GM12892 (cell line): Measurements from ENCODE around the gene CDCA7.
"Not testable (repeated sequence)": the region's sequence is repeated elsewhere in the genome, so short reads cannot be mapped to it uniquely, and the experiment has no call there.

Source experiments
- DNase-seq: peaks from one replicate; pipeline ENCODE4 v3.0.0; 2011; ENCODE audit not compliant: insufficient read length
- FAIRE-seq: peaks from 2 replicates; lab custom pipeline; 2011; peaks lifted over from hg19 to GRCh38; lab: Jason Lieb, UNC
- POLR2A ChIP-seq: IDR thresholded peaks from 2 replicates; pipeline ENCODE4 v1.6.1; 2011; ENCODE audit warnings: low read depth, low read length, control low read depth
- POLR2AphosphoS5 ChIP-seq: IDR thresholded peaks from 2 replicates; pipeline ENCODE4 v1.6.1; 2011; ENCODE audit warnings: low read depth, low read length, control low read depth
- TAF1 ChIP-seq: IDR thresholded peaks from 2 replicates; pipeline ENCODE4 v1.6.1; 2011; ENCODE audit warnings: low read depth, mild to moderate bottlenecking, control low read depth, low read length, borderline replicate concordance

CDCA7 gene

DNA sequence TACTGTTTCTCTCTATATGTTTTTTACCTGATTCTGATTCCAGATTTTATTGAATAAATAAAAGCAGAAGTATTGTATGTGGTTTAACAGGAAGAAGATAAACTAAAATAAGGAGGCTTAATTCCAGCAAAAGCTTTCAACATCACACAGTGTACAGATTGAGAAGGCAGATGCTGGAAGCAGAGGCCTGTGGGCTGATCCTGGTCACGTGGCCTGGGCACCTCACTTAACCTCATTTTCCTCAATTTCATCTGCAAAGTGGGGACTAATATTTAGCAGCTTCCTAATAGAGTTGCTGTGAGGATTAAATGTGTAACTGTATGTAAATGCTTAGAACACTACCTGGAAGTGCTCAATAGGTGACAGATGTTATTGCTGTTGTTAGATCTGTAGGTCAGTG, 58.0 kb downstream of the CDCA7 start:
- FAIRE-seq (no peak), DNase-seq (no peak)
- TF ChIP-seq POLR2AphosphoS5 = no peak

DNA sequence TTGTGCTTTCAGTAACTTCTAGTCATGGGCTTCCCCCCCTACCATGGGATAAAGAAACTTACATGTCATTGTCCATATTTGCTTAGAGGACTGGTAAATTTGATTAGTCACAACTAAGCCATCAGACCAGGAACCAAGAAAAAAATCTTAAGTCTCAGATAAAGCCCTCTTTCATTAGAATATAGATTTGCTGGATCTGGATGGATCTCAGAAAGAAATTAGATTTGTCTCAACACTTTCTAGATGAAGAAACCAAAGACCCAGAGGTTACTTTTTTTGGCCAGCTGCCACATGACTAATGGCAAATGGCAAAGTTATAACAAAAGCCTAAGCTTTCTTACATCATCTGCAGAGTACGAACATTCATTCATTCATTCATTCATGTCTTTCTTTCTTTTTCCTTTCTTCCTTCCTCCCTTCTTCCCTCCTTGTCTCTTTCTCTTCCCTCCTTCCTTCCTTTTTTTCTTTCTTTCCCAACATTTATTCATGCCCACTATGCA, 60.2 kb downstream of the CDCA7 start:
- DNase-seq (no peak), FAIRE-seq (no peak)
- no peak for TF ChIP-seq POLR2A
- no peak for TF ChIP-seq POLR2AphosphoS5
- no peak for TF ChIP-seq TAF1

DNA sequence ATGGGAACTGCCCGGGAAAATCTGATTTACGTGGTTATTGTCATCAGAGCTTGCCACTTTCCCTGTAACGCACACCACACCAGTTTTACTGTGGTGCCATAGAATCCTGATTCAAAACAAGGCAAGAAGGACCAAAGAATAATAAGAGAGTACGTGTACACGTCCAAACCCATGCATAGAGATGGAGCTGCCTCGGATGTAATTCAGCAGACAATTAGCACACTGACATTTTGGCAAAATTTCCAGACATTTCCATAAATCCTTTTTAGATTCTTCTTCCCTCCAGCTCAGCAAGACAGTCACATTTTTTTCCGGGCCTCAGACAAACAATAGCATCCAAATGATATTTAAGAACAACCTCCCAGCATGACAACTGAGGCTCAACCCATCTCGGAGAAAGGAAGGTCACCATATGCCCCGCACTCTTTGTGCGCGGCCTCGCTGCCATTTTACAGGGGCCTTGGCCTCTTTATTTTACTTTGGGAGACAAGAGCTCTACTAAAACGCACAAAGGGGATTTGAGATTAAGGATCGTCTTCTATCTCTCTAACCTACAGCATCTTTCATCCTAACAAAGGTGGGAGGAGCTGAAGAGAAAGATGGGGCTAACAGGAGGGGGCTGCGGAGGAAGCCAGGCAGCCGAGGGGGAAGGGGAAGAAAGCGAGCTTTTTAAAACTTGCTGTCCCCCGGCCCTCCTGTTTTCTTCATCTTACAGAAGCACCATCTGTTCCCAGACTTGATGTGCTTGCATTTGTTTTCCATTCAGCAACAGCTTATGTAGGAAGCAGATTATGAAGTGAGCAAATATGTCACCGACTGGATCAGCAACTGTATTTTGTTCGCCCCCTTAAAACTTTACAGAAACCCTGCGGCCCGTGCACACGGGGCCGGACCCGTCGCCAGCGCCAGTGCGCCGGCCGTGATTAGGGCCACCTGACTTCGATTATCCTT, 61.0 kb downstream of the CDCA7 start:
- DNase-seq (no peak), FAIRE-seq (peak; percentile 36)
- TF ChIP-seq TAF1 = no peak
- no peak for TF ChIP-seq POLR2A
- TF ChIP-seq POLR2AphosphoS5 = no peak

DNA sequence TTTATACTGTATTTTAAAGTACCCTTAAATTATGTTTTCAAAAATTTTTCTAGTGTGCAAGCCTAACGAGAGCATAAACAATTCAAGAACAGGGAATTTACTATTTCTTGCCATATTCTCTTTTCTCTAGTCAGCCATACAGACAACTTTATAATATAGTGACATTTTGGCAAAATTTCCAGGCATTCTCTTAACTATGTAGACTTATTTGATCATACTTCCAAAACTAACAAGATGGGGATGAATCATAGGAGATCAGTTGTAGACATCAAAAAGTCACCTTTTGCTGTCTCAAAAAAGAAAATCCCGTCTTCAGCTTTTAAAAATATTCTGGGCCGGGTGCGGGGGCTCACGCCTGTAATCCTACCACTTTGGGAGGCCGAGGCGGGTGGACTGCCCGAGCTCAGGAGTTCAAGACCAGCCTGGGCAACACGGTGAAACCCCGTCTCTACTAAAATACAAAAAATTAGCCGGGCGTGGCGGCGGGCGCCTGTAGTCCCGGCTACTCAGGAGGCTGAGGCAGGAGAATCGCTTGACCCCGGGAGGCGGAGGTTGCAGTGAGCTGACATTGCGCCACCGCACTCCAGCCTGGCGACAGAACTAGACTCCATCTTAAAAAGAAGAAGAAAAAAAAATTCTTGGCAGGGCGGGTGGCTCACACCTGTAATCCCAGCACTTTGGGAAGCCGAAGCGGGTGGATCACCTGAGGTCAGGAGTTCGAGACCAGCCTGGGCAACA, 61.9 kb downstream of the CDCA7 start:
- FAIRE-seq, DNase-seq: not testable (repeated sequence)

DNA sequence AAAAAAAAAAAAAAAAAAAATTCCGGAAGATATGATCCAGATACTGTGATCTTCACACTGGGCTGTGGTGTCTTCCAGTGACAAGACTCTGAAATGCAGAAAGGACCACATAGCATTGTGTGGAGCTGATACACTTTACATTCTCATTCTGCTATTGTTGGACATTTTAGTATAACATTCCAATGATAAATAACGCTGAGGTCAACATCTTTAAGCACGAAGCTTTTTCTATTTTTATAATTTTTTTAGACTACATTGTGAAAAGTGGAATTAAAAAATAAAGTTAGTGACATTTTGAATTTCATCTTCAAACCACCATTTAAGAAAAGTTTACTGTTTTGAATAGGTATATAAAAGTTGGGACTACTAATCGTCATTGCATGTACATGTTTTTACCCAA, 62.7 kb downstream of the CDCA7 start:
- TF ChIP-seq POLR2AphosphoS5 = no peak
- no peak for TF ChIP-seq POLR2A
- no peak for TF ChIP-seq TAF1
- FAIRE-seq = no peak
- DNase-seq = no peak

DNA sequence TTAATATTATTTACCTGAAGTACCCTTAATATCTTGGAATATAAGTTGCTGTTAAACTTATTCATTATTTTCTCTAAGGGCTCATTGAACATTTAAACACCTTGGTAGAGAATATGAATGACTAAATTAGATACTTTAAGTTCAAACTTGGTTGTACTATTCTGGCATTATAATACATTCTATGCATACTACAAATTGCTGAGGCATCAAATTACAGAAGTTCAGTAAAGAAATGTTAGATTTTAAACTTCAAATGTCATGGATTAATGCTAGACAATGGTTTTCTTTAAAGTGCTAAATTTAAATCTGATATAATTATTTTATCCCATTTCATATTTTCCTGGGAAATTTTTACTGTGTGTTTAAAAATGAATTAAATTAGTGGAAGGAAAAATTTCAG, 63.1 kb downstream of the CDCA7 start:
- no peak for FAIRE-seq
- TF ChIP-seq TAF1 (no peak), POLR2AphosphoS5 (no peak), POLR2A (no peak)
- DNase-seq = no peak
